IPS-NIHi11 (cell line): ENCODE measurements around the gene BCL7B.
A peak's percentile ranks its signal among the peaks of the same experiment; 100 is the strongest.
"Not testable (repeated sequence)": the region's sequence is repeated elsewhere in the genome, so short reads cannot be mapped to it uniquely, and the experiment has no call there.

Experiments used
- DNase-seq: peaks from one replicate; pipeline ENCODE4 v3.0.0; 2012; ENCODE audit warnings: mixed read lengths, low spot score

The BCL7B gene

DNA sequence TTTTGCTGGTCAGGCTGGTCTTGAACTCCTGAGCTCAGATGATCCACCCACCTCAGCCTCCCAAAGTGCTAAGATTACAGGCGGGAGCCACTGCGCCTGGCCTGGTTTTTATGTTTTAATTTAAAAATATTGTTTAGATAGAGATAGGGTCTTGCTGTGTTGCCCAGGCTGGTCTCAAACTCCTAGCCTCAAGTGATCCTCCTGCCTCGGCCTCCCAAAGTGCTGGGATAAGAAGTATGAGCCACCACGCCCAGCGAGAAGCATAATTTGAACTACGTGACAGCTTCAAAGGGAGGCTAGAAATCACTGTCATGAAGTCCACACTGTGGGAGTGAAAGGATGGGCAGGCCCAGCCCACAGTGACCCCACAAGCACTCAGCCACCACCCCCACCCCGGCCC, 21.6 kb downstream of the BCL7B start:
- not testable (repeated sequence) for DNase-seq

DNA sequence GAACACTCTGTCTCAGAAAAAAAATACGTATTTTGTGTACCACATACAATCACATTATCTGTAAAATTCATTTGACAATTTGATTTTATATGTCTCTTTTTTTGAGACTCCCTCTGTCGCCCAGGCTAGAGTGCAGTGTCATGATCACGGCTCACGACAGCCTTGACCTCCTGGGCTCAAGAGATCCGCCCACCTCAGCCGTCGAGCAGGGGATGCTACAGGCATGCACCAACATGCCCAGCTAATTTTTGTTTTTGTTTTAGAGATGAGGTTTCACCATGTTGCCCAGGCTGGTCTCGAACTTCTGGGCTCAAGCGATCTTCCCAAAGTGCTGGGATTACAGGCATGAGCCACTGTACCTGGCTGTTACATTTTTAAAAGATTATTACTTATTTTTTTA, 23.7 kb downstream of the BCL7B start:
- DNase-seq, result no peak

DNA sequence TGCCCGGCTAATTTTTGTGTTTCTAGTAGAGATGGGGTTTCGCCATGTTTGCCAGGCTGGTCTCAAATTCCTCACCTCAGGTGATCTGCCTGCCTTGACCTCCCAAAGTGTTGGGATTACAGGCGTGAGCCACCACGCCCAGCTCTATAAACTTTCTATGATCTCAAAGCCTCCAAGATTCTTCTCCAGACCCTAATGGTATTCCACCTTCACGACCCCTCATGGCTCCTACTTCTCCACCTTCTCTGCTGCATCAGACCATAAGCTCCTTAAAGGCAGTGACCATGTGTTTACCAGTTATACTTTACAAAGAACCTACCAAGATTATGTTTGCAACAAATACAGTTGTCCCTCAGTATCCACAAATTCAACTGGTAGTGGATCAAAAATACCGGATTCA, 25.3 kb downstream of the BCL7B start:
- DNase-seq, result no peak

DNA sequence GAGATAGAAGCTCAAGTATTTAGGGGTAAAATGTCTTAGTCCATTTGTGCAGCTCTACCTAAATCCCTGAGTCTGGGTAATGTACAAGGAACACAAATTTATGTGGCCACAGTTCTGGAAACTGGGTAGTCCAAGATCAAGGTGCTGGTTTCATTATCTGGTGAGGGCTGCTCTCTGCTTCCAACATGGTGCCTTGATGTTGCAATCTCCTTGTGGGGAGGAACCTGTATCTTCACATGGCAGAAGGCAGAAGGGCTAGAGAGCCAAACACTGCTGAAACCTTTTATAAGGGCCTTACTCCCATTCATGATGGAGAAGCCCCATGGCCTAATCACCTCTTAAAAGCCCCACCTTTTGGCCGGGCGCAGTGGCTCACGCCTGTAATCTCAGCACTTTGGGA, 26.7 kb downstream of the BCL7B start:
- DNase-seq, result no peak

DNA sequence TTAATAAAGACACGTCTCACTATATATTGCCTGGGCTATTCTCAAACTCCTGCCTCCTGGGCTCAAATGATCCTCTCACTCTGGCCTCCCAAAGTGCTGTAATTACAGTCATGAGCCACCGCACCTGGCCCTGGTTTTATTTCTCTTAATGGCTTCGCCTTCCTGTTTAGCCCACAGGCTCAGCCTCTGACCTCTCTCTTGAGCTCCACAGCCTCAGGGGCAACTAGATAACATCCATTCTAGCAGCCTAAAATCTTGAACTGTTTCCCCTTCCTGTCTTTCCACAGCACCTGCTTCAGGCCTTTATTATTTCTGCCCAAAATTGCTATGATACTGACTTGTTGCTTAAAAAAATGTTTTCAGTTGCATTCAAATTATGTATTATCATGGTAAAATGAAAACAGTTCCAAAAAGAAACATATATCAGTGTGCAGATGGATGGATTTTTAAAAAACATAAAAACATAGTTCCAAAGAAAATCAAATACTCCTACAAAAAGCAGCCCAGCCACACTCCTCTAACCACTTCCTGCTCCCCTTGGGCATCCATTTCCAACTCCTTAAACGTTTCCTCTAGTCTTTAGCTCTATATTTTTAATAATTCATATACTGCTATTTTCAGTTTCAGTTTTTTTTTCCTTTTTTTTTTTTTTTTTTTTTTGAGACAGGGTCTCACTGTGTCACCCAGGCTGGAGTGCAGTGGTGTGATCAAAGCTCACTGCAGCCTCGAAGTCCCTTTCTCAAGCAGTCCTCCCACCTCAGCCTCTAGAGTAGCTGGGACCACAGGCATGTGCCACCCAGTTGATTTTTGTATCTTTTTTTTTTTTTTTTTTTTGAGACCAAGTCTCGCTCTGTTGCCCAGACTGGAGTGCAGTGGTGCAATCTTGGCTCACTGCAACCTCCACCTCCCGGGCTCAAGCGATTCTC, 30.3 kb downstream of the BCL7B start:
- no peak for DNase-seq

DNA sequence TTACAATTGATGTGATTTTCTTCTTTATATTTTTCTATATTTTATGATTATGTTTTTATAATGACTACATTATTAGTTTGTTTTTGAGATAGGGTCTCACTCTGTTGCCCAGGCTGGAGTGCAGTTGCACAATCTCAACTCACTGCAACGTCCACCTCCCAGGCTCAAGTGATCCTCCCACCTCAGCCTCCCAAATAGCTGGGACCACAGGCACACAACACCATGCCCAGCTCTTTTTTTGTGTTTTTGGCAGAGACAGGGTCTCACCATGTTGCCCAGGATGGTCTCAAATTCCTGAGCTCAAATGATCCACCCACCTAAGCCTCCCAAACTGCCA, 31.4 kb downstream of the BCL7B start:
- not testable (repeated sequence) for DNase-seq

DNA sequence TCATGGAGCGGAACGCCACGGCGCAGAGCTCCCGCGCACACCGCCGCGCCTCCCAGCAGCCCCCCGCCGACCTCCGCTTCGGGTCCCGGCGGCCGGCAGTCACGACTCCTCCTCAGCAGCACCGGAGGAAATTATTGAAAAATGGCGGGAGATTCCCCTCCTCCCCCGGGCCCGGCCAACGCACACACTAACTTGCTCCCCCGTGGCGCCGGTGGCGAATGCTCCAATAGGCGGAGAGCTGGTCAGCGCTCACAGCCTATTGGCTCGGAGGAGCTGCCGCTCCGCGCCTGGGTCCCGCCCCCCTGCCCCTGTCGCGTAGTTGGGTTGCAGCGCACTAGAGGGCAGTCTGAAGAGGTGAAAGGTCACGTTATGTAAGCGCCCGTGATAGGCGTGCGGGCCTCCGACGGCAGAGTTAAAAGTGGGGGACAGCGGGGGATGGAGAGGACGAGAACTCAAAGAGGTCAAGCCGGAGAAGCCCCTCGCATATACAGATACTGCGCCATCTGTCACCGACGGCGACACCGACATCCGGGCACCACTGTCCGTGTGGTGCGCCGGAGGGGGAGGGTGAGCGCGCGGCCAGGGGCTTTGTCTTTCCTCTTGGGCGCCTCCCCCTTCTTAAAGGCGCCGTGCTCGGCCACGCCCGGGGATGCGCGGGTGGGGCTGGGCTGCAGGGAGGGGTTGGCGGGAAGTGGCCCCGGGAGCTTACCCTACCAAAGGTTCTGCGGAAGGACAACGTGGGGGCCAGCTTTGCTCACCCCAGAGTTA, 35.2 kb downstream of the BCL7B start, which contains the start of gene BAZ1B:
Gene BAZ1B (minus strand): TSS at position 189 of the 768 bp plus-strand sequence. CDS start 360 bp downstream, outside the sequence.
- DNase-seq, result peak; percentile 96

DNA sequence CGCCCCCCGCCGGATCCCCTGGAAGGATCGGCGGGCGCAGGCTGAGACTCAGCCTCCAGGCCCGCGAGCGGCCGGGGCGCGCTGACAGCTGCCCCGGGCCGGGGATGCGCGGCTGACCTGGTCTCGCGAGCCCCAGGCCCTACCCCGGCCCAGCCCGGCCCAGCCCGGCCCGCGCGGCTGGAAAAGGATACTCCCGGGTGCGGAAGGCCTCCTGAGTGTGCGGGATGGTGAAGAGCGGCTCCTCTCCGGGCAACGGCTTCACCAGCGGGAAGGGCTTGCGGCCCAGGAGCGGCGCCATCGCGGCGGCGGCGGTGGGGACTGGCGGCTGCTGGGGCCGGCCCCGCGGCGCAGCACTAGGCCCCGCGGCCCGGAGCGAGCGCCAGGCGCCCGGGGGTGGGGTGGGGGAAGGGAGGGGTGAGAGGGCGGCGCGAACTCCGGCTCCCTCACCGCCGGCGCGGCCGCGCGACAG, 35.8 kb downstream of the BCL7B start:
- peak; percentile 81 for DNase-seq

DNA sequence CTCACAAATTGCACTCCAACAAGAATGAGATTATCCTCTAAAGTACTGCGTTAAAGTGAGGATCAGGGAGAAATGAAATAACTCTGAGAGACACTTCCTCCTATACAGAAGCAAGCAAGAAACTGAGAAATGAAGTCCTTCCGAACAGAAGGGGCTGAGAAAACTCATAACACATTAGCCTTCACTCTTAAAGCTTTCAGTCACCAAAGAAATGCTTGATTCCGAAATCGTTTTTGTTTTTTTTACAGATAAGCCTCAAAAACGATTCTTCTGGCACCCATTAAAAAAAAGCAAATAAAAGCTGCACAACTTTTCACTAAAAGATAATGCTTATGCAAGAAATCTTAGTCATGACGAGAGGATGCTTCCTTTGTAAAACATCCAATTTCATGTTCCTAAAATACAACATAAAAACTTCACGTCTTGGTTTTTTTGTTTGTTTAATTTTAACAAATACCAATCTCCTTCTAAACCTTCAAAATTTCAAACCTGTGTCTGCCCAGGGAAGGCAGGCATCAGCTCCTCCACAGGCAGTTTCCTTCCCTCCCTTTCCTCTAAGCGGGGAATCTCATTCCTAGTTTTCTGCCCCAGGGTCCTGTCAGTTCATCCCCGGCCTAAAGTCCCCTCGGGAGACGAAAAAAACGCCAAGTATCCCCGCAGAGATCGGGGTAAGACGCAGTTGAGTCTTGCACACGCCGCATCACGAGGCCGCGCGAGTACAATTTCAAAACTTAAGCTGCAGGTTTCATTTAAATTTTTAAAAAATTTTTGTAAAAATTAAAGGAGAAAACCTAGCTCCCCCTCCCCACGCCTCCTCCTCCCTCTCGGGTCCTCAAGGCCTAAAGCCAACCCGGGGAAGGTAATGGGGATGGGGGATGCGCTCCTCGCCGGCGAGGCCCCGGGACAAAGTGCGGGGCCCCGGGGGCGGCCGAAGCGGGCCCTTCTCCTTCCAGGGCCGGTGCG, 36.5 kb downstream of the BCL7B start:
- DNase-seq, result no peak

DNA sequence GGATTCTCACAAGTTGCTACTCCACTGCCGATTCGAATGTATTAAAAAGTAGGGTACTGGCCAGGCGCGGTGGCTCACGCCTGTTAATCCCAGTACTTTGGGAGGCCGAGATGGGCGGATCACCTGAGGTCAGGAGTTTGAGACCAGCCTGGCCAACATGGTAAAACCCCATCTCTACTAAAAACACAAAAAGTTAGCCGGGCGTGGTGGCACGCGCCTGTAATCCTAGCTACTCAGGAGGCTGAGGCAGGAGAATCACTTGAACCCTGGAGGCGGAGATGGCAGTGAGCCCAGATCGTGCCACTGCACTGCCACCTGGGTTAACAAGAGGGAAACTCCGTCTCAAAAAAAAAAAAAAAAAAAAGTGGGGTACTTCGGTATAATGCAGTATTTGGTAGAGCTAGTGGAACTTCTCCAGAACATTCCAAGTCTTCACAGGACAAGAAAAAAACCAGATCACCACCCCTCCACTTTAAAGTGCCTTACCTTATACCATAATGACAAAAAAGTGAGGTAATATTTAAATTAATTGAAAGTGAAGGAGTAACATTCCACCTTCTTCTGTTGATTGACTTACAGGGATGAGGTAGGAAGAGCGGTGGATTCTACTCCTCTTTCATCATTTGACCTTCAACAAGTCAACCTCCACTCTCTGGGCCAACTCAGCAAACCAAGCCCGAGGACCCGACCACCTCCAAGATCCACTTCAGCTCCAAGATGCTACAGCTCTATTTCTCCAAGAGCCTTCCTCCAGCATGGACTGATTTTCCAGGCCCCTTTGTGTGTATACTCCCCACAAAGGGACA, 37.4 kb downstream of the BCL7B start:
- no peak for DNase-seq

DNA sequence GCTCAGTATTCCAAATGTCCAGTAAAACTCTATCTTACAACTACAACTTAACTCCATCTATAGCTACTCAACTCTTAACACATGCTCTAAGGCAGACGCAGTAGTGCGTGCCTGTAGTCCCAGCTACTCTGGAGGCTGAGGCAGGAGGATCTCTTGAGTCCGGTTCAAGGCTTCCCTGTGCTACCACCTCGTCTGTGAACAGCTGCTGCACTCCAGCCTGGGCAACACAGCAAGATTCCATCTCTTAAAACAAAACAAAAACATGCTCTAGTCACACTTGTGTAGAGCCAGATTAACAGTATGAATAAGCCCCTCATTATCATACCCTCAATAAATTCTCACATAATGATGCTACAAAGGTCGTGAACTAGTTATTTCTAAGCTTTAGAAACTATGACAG, 39.0 kb downstream of the BCL7B start:
- no peak for DNase-seq

DNA sequence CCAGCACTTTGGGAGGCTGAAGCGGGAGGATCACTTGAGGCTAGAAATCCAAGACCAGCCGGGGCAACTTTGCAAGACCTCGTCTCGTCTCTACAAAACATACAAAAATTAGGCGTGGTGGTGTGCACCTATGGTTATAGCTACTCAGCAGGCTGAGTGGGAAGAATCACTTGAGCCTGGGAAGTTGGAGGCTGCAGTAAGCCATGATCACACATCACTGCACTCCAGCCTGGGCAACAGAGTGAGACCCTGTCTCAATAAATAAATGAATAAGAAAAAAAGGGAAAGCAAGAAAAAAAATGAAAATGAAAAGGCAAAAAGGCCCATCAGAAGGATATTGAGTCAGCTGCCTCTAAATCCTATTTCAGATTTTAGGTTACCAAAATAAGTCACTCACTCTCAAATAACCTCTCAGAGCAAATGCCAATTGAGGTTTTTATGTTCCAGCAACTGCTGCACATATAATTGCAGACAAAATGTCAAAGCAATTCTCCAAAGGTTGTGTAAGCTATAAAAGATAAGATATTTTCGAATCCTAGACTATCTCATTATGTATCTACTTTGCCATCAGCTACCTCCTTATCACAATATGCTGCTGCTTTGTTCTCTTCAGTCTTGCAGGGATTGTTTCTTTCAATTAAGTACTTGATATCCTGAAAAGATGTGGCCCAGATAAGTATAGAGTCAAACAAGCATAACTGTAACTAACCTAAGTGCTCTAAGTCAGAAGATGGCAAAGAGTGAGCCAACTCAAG, 40.1 kb downstream of the BCL7B start:
- no peak for DNase-seq

DNA sequence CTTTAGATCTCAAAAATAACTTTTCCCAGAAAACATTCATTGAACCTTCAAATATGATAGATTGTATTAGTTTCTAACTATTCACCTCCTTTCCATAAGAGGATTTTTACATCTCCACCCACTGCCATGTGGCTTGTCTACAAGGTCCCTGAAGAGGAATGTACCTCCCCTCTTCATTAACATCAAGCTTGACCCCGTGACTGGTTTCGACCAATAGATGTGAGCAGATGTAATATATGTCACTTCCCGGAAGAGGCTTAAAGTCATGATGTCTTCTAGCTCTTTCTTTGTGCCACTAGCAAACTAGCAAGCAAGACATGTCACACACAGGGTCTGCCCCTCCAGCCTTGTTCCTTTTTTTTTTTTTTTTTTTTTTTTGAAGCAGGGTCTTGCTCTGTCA, 42.3 kb downstream of the BCL7B start:
- no peak for DNase-seq

DNA sequence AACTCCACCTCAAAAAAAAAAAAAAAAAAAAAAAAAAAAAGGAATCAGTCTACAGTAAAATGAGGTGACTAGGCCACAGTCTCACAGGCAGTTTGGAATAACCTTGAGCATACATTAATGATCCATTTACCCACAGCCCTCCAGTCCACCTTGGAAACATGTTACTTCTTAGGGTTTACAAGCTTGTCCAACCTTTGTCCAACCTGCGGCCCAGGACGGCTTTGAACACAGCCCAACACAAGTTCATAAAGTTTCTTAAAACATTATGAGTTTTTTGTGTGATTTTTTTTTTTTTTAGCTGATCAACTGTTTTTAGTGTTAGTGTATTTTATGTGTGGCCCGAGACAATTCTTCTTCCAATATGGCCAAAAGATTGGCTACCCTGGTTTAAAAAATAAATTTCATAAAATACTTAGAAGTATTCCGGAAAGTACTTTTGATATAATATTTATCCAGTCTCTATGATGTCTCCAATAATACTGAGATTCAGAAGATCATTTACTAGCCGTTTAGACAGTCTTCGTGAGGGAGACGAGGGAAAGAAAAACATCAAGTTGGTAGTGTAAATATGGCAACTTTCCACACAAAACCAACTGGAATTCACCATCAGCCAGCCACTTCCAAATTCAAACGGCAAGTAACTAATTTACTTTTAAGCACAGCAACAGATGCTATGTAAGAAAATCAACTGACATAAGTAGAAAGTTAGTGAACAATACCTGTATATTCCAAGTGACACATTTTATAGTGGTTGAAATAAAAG, 45.3 kb downstream of the BCL7B start:
- no peak for DNase-seq

DNA sequence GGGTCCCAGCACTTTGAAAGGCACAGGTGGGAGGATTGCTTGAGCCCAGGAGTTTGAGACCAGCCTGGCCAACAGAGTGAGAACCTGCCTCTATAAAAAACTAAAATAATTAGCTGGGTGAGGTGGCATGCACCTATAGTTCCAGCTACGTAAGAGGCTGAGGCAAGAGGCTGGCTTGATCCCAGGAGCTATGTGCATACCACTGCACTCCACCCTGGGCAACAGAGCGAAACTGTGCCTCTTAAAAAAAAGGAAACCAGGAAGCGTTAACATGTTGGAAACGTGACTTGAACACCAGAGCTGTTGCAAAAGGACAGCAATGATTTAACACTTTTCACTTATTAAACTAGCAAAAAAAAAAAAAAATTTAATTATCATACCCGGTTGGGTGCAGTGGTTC, 48.0 kb downstream of the BCL7B start:
- no peak for DNase-seq

DNA sequence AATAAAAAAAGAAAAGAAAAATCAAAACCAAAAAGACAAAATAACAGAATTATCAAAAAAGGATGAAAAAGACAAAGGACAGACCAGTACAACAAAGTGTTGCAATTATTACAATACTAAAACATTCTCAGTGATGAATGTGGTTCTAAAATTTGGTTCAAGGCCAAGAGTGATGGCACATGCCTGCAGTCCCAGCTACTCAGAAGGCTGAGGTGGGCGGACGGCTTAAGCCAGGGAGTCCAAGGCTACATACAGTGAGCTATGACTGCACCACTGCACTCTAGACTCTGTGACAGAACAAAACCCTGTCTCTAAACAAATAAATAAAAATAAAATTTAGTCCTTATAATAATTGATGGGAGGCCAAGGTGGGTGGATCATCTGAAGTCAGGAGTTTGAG, 49.9 kb downstream of the BCL7B start:
- DNase-seq, result no peak

DNA sequence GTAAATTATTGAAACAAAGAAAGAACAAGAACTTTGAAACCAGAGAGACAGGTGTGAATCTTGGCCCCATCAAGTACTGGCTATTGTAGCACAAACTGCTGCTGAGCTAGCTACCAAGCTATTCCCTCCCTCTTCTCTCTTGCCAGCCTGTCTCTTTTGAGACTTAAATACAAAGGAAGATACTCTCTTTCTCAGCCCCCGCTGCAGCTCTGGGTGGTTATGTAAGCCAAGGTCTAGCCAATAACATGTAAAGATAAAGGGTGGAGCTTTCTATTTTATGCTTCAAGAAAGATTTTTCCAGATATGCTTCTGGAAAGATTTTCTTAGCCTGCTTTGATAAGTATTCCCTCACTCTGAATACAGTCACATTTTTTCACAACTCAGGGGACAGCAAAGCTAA, 52.6 kb downstream of the BCL7B start:
- no peak for DNase-seq

DNA sequence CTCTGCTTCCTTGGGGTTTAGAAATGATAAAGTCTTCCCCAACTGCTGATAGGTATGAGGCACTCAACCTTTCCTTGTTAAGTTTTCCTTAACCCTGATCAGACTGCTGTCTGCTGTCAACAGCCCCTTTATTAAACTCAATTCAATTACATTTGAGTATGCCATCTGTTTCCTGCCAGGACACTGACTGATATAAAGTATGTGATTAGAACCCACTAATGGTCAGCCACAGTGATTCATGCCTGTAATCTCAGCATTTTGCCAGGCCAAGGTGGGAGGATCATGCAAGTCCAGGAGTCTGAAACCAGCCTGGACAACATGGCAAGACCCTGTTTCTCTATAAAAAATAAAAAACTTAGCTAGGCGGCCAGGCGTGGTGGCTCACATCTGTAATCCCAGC, 53.5 kb downstream of the BCL7B start:
- no peak for DNase-seq

DNA sequence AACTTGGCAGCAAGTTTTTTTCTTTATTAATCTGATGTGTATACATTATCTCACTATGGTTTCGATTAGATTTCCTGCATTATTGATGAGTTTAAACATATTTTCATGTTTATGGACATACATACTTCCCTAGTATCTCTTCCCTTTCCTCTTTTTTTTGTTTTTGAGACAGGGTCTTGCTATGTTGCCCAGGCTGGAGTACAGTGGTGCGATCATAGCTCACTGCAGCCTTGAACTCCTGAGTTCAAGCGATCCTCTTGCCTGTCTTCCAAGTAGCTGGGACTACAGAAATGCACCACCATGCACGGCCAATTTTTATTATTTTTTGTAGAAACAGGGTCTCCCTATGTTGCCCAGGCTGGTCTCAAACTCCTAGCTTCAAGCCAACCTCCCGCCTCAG, 54.3 kb downstream of the BCL7B start:
- no peak for DNase-seq

DNA sequence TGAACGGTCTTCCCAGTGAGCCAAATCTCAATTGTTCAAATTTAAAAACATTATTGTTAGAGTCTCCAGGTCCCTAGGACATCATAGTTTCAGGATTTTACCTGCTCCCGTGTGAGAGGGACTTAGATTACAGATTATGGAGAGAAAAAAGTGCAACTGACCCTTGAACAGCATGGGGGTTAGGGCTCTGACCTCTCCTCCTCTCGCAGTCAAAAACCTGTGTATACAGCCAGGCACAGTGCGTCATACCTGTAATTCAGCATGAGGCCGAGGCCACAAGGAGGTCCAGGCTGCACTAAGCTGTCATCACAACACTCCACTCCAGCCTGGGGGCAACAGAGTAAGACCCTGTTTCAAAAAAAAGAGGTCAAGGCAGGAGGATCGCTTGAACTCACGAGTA, 60.9 kb downstream of the BCL7B start:
- DNase-seq, result no peak
